Breast epithelium (tissue), 3 donors: ENCODE results near the gene ZNF835.

ENCODE experiments used
- CTCF ChIP-seq, 3 donors: fragments of 450-650 bp; IDR thresholded peaks; one replicate each; pipeline ENCODE4 v1.5.1; 2016 to 2017; ENCODE audit warnings: antibody characterized with exemption in 3 of 3, mild to moderate bottlenecking in 3 of 3, moderate library complexity in 3 of 3
- POLR2A ChIP-seq: fragments of 450-650 bp; IDR thresholded peaks from one replicate; pipeline ENCODE4 v1.6.1; 2016; ENCODE audit warnings: antibody characterized with exemption, mild to moderate bottlenecking, moderate library complexity

DNA sequence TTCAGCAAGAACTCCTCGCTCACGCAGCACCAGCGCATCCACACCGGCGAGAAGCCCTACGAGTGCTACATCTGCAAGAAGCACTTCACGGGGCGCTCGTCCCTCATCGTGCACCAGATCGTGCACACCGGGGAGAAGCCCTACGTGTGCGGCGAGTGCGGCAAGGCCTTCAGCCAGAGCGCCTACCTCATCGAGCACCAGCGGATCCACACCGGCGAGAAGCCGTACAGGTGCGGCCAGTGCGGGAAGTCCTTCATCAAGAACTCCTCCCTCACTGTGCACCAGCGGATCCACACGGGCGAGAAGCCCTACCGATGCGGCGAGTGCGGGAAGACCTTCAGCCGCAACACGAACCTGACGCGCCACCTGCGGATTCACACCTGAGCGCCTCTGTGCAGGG lies 49.2 kb downstream of the ZNF835 start:
- TF ChIP-seq CTCF (IDR thresholded peaks at IDR 0.05) (no peak), POLR2A (no peak)
